Astrocyte (in vitro differentiated cells and primary cell): ENCODE measurements around the gene DHRS3. TPM values are rescaled to one million over a fixed set of nuclear protein-coding genes. Genes with fewer than 3 reads are reported as not detected.

Experiments used
- DNase-seq: peaks from one replicate; pipeline ENCODE4 v3.0.0-alpha.2; 2010; ENCODE audit warnings: low read depth
- FAIRE-seq: peaks from 2 replicates; lab custom pipeline; 2011; peaks lifted over from hg19 to GRCh38; lab: Jason Lieb, UNC
- H2AFZ ChIP-seq: 2 replicates; pipeline ENCODE4 v1.6.0; 2012; ENCODE audit warnings: low read depth, low read length, inconsistent platforms
- H3K27ac ChIP-seq: 2 replicates; pipeline ENCODE4 v1.5.1; 2011; ENCODE audit warnings: low read depth, low read length, inconsistent platforms
- H3K27me3 ChIP-seq: 2 replicates; pipeline ENCODE4 v1.6.0; 2011; ENCODE audit warnings: low read length, inconsistent platforms; ENCODE audit not compliant: insufficient read depth
- H3K36me3 ChIP-seq: 2 replicates; pipeline ENCODE4 v1.5.1; 2011; ENCODE audit warnings: low read length, inconsistent platforms; ENCODE audit not compliant: insufficient read depth
- H3K4me1 ChIP-seq: 2 replicates; pipeline ENCODE4 v1.5.1; 2011; ENCODE audit warnings: low read length, inconsistent platforms; ENCODE audit not compliant: insufficient read depth
- H3K4me2 ChIP-seq: 2 replicates; pipeline ENCODE4 v1.6.0; 2012; ENCODE audit warnings: low read length, inconsistent platforms
- H3K4me3 ChIP-seq: 2 replicates; pipeline ENCODE4 v1.5.1; 2011; ENCODE audit warnings: low read depth, mild to moderate bottlenecking, low read length, inconsistent platforms; ENCODE audit not compliant: insufficient read depth
- H3K79me2 ChIP-seq: 2 replicates; pipeline ENCODE4 v1.6.0; 2012; ENCODE audit warnings: mild to moderate bottlenecking, low read length, inconsistent platforms; ENCODE audit not compliant: insufficient read depth
- H3K9ac ChIP-seq: 2 replicates; pipeline ENCODE4 v1.6.0; 2012; ENCODE audit warnings: mild to moderate bottlenecking, low read length, inconsistent platforms
- H3K9me3 ChIP-seq: 2 replicates; pipeline ENCODE4 v1.5.1; 2012; ENCODE audit warnings: low read depth, mild to moderate bottlenecking, low read length, inconsistent platforms; ENCODE audit not compliant: insufficient read depth
- H4K20me1 ChIP-seq: 2 replicates; pipeline ENCODE4 v1.6.0; 2012; ENCODE audit warnings: low read length, inconsistent platforms; ENCODE audit not compliant: insufficient read depth
- H3K27ac Mint-ChIP-seq: one replicate; pipeline ENCODE4 v1.8.0; 2021; ENCODE audit warnings: mild to moderate bottlenecking, mixed read lengths; ENCODE audit not compliant: unreplicated experiment
- H3K27me3 Mint-ChIP-seq: one replicate; pipeline ENCODE4 v1.8.0; 2021; ENCODE audit warnings: low read depth, mixed read lengths; ENCODE audit not compliant: unreplicated experiment
- H3K36me3 Mint-ChIP-seq: one replicate; pipeline ENCODE4 v1.8.0; 2021; ENCODE audit warnings: low read depth, mixed read lengths; ENCODE audit not compliant: unreplicated experiment
- H3K4me1 Mint-ChIP-seq: one replicate; pipeline ENCODE4 v1.8.0; 2021; ENCODE audit warnings: low read depth, mixed read lengths; ENCODE audit not compliant: unreplicated experiment
- H3K4me3 Mint-ChIP-seq: one replicate; pipeline ENCODE4 v1.8.0; 2021; ENCODE audit warnings: mild to moderate bottlenecking, moderate library complexity, mixed read lengths; ENCODE audit not compliant: unreplicated experiment
- H3K9me3 Mint-ChIP-seq: one replicate; pipeline ENCODE4 v1.8.0; 2021; ENCODE audit warnings: mild to moderate bottlenecking, mixed read lengths; ENCODE audit not compliant: unreplicated experiment
- EZH2 ChIP-seq: IDR thresholded peaks from 2 replicates; pipeline ENCODE4 v1.6.1; 2012; ENCODE audit warnings: mild to moderate bottlenecking, low read length, inconsistent platforms; ENCODE audit not compliant: insufficient read depth
- microRNA-seq: library from miRNA; unstranded; fragments of <30 nt; microRNA quantifications from one replicate; pipeline ENCODE4 v1.2.0, GENCODE V29; 2020
- total RNA-seq: library from RNA; stranded (reverse); gene quantifications from 2 replicates; pipeline ENCODE4 v1.2.1, GENCODE V29; 2021
- TF ChIP-seq, protein P1 (sequence below): IDR thresholded peaks from 2 replicates; pipeline ENCODE4 v1.5.1; 2011; ENCODE audit warnings: low read depth, mild to moderate bottlenecking, inconsistent platforms, low read length, moderate library complexity; ENCODE audit not compliant: insufficient read depth

Gene DHRS3
- total RNA-seq, 1 donor from 2014 or later = 3.4 TPM

DNA sequence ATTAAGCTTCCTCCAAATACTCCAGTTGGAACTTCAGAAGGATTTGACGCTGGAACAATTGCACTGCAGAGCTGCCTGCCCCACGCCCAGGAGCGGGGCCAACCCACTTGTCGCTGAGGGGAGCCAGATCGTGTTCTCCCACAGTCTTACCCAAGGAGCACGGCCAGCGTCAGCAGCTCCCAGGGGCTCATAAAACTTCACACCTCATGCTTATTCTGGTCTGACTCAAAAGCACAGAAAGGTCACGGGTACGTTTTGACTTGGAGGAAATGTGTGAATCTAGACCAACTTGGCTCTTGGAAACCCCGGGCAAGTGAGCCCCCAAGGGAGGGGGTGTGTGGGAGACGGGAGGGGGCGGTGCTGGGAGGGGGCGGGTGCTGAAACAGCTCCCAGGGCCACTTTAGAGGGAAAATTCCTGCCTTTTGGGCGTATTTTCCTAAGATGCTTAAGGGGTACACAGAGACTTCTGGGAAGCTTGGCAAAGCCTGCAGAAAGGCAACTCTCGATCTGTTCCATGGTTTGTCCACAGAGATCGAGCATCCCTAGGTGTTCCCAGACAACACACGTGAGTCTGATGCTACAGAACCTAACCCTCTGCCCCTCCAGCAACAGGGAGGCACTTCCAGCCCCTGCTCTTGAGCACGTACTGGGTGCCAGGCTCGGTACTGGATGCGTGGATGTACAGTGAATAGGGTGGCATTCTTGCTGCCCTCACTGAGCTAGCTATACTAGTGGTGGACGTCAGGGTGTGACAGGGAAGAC is 98.9 kb downstream of the DHRS3 start:
- Histone ChIP-seq H4K20me1 (no peaks in the 10 kb centered on the region), H3K4me1 (peaks cover 4% of the 10 kb centered on the region), H3K9ac (no peak overlapping the region), H3K36me3 (no peaks in the 10 kb centered on the region), H3K79me2 (no peaks in the 10 kb centered on the region), H3K4me3 (no peak overlapping the region), H3K4me2 (peak overlapping the region; percentile 39), H3K27me3 (no peaks in the 10 kb centered on the region), H2AFZ (no peak overlapping the region), H3K9me3 (no peaks in the 10 kb centered on the region), H3K27ac (no peak overlapping the region)
- DNase-seq (peak; percentile 48), FAIRE-seq (no peak)
- Mint-ChIP-seq H3K9me3 (no peaks in the 10 kb centered on the region), H3K27me3 (peaks cover 16% of the 10 kb centered on the region), H3K27ac (no peak overlapping the region), H3K36me3 (peaks cover 4% of the 10 kb centered on the region), H3K4me1 (no peaks in the 10 kb centered on the region), H3K4me3 (no peak overlapping the region)
- no peak for TF ChIP-seq EZH2
- TF ChIP-seq, protein P1, sequence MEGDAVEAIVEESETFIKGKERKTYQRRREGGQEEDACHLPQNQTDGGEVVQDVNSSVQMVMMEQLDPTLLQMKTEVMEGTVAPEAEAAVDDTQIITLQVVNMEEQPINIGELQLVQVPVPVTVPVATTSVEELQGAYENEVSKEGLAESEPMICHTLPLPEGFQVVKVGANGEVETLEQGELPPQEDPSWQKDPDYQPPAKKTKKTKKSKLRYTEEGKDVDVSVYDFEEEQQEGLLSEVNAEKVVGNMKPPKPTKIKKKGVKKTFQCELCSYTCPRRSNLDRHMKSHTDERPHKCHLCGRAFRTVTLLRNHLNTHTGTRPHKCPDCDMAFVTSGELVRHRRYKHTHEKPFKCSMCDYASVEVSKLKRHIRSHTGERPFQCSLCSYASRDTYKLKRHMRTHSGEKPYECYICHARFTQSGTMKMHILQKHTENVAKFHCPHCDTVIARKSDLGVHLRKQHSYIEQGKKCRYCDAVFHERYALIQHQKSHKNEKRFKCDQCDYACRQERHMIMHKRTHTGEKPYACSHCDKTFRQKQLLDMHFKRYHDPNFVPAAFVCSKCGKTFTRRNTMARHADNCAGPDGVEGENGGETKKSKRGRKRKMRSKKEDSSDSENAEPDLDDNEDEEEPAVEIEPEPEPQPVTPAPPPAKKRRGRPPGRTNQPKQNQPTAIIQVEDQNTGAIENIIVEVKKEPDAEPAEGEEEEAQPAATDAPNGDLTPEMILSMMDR = no peak

Small RNA genes within 50 kb of the gene (microRNA-seq; reads per million reads assigned to microRNA genes)
- gene MIR6730 = 11.8 reads per million, percentile 39 among the genes with 10 or more reads in this experiment

Other genes starting within 250 kb of the DHRS3 start
- not detected in 2 replicates for gene AADACL4, start 25.9 kb upstream of the DHRS3 start, total RNA-seq
- gene AADACL3, start 97.9 kb upstream of the DHRS3 start, total RNA-seq = 0.05 TPM in 1 of 2 replicates, not detected in the other
- not detected in 2 replicates for gene CFAP107, start 128.0 kb upstream of the DHRS3 start, total RNA-seq
- gene PRAMEF12, start 155.5 kb upstream of the DHRS3 start, total RNA-seq = 0.16 TPM in 1 of 2 replicates, not detected in the other
- not detected in 2 replicates for gene PRAMEF1, start 173.2 kb upstream of the DHRS3 start, total RNA-seq
- gene PRAMEF11, start 213.2 kb upstream of the DHRS3 start, total RNA-seq = not detected in 2 replicates
- not detected in 2 replicates for gene HNRNPCL1, start 230.5 kb upstream of the DHRS3 start, total RNA-seq
- gene PRAMEF2, start 238.9 kb upstream of the DHRS3 start, total RNA-seq = 0.17 TPM in 1 of 2 replicates, not detected in the other